Stimulated activated CD4-positive, alpha-beta T cell treated with anti-CD3 and anti-CD28 coated beads, Interleukin-2, amount 100 ng/mL, for 48 hours (primary cell): ENCODE data around the gene TMEM245.

ENCODE experiments used
- DNase-seq, 2 donors: peaks; one replicate each; pipeline ENCODE4 v3.0.0-alpha.2; 2020

TMEM245 gene

DNA sequence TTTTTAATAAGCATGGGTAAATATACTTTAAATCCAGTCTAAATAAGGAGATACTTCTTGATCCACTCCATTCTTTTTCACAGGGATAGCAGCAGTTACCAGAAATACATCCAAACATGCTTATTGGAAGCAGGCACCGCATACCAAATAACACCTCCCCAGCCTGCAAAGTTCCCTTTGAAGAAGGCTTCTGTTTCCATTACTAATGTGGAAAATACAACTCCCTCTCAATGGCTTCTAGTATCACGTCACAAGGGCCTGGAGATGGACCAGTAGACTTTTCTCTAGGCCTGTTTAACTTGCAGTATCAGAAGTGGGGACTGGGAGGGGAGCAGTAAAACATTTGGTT, 20.8 kb downstream of the TMEM245 start:
- DNase-seq, result no peak

GRCh38 chr9:109098171-109098959, 21.4 kb downstream of the TMEM245 start:
- no peak for DNase-seq

- DNase-seq, result no peak
These were observed 22.6 kb downstream of the TMEM245 start for GRCh38 chr9:109097146-109097545.

- DNase-seq, result no peak
These were observed 24.4 kb downstream of the TMEM245 start for GRCh38 chr9:109095321-109095720.

DNA sequence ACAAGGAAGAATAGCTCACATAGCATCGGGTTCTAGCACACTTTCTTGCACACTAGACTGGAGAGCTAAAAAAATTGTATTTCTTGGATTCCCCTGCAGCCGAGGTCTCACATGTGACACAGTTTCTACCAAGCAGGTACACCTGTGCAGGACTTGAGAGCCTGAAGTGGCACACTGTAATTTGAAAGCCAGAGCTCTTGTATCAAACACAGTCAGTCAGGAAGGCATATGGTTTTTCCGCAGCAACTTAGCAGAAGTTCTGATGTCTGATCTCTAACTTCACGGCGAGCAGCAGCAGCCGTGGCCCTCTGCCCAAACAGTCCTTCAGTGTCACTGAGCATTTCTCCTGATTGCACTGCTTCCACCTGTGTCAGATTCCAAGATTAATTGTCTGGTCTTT, 25.5 kb downstream of the TMEM245 start:
- no peak for DNase-seq

DNA sequence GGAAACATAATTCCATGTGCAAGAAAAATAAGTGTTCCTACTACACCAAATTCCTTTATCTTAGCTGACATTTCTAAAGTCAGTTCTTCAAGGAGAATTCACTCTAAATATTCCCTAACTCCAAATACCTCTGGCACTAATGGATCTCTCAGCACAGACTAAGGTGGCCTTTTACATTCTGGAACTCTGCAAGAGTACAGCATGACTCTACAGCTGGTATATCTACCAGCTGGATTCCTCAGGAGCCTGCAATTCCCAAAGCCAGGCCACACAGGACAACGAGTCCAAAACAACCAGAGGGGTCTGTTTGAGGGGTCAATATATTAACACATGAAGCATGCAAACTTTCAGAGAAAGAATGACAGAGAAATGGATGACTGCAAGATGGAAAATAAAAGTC, 27.2 kb downstream of the TMEM245 start:
- no peak for DNase-seq

DNA sequence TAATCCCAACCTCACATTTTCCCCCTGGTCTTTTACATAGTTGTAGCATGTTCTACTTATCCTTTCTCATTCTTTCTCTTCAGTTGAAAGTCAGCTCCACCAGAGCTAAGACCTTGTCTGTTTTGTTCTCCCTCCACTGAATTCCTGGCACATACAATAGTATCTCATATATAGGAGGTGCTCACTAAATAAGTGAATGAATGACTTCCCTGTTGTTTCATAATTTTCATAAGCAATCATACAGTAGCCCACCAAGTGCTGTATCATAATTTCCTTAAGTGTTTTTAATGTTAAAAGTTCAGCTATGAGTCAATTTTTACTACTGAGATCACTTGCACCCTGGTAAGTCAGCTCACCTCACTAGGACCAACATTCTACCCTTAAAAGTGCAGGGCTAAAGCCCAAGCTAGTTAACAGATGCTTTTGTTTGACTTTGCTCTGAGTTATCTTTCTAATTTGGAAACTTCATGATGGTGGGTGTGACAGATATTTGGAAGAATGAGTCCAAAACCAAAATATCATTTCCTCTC, 27.6 kb downstream of the TMEM245 start:
- DNase-seq, result no peak

GRCh38 chr9:109088221-109088620, 31.5 kb downstream of the TMEM245 start:
- DNase-seq, result no peak

GRCh38 chr9:109087795-109088194, 32.0 kb downstream of the TMEM245 start:
- DNase-seq, result no peak

DNA sequence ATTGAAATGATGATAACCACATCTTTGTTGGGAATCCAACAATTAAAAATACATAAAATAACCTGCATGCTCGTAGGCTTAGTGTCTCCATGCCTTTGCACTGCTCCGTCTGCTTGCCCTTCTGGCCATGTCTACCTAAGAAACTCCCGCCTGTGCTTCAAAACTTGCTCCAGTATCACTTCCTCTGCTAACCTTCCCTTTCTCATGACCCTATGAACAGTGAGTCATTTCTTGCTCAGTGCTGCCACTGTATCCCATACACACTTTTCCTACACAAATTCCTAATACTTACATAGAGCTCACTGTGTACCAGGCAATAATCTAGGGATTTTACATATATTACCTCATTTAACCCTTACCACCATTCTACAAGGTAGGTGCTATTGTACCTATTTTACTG, 33.5 kb downstream of the TMEM245 start:
- DNase-seq, result no peak

DNA sequence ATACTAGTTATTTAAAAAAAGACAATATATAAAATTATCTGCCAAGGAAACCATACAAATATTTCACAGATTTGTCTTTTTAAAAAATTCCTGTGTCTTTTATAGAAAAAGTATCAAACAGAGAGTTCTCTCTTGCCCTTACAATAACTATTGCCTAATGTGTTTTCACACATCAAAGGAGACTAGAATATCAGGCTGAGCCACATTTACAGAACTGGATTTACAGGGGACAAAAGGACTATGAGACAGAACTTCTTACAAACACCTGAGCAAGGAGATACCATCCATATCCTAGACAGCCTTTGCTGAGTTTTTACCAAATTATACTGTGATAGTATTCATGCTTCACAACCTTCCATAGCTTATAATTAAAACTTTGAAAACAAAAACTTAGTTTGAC, 34.2 kb downstream of the TMEM245 start:
- DNase-seq, result no peak

GRCh38 chr9:109083813-109084405, 35.8 kb downstream of the TMEM245 start:
- DNase-seq, result no peak

DNA sequence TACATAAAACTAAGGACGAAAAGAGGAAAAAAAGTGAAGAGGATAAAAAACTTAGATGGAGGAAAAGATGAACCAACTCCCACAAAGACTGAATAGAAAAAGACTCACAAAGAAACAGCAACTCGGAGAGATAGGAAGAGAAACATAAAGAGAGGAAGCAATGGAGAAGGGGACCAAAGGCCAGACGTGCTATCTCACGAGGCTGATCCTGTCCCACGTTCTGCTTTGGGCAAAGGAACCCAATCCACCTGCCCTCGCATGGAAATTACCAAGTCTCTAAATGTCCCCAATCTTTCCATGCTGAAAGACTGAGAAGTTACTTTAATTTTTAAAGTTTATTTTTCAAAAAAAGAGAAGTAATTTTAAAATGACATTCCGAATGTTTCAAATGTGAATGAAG, 36.6 kb downstream of the TMEM245 start:
- DNase-seq, result no peak

GRCh38 chr9:109082091-109082620, 37.6 kb downstream of the TMEM245 start:
- DNase-seq, result no peak

DNA sequence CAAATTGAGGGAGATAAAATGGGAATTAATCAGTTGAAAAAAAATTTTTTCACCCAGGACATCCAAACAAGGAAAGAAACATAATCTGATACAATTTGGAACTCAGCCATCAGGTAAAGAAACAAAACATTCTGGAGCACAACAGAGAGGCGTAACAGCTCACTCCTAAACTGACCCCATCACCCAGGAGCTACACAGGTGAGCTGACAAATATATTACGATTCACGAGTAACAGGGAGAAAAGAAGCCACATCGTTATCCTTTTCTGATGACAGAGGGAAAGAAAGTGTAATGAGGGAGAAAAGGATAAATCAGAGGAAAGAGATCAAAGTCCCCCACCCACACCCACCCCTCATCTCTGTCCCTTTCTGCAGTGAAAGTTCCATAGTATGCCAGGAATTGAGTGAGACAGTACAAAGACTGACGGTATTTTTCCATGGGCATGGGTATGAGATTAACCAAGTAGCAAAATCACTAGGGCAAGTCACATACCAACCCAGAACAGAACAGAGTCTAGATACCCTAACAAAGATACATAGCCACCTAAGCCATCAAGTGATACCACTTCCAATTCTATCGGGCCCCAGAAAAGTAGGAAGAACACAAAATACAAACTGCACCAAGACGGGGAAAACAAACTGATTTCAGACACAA, 45.4 kb downstream of the TMEM245 start:
- no peak for DNase-seq

DNA sequence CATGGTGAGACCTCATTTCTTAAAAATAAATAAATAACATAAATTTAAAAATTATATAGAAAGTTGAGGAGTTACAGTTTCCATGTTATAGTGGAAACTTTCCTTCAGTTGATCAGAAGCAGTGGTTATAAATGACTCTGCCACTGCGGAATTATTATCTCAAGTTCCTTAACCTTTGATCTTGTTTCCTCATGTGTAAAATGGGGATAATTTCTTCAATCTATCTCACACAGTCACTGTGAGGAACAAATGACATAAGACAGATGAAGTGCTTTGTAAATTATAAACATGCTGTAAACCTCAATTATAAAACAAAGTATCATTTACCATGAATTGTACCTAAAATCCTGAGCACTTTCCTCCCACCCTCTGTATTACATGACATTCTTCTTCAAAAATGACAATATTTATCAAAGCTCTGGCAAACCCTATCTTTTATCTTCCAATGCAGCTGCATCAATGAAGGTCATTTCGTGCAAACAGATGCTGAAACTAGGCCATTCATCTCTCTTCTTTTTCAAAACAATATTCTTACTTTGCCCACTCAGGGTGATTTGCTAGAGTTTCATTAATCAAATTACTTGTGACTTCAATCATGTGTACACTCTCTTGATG, 46.8 kb downstream of the TMEM245 start:
- DNase-seq, result no peak

- DNase-seq, result no peak
These were observed 47.5 kb downstream of the TMEM245 start for GRCh38 chr9:109072133-109072692.

DNA sequence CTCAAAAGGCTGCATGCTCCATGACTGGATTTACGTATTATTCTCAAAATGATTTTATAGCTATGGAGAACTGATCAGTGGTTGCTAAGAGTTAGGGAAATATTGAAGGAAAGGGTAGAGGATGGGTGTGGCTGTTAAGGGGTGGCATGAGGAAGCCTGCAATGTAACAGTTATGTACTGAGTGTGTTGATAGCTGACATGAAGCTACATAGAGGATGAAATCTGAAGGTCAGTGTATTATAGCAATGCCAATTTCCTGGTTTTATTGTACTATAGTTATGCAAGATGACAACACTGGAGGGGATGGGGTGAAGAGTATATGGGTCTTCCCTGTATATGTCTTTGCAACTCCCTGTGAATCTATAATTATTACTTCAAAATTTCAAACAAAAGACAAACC, 51.0 kb downstream of the TMEM245 start:
- no peak for DNase-seq

DNA sequence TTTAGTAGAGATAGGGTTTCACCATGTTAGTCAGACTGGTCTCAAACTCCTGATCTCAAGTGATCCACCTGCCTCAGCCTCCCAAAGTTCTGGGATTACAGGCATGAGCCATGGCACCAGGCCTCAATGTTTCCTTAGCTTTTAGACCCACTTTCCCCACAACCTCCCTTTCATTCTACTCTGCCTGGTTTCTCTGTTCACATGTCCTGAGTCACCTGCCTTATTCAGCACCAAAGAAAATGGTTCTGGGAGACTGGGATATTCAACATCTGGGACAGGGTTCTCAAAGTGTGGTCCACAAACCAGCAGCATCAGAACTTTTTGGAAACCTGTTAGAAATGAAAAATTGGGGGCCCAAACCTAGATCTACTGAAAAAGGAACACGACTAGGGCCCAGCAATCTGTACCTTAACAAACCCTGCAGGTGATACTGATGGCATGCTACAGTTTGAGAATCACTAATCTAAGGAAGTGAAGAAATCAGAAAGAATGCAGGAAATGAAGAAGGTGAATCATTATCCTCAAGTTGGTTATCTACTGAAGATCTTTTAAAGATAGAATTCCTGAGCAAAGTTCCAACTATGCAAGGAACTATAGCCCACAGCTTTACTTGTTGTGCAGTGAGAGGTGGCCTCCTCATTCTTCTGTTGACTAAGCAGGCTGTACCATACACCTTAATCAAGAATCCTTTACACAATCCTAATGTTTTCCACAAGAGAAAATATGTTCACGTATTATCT, 54.6 kb downstream of the TMEM245 start:
- no peak for DNase-seq

DNA sequence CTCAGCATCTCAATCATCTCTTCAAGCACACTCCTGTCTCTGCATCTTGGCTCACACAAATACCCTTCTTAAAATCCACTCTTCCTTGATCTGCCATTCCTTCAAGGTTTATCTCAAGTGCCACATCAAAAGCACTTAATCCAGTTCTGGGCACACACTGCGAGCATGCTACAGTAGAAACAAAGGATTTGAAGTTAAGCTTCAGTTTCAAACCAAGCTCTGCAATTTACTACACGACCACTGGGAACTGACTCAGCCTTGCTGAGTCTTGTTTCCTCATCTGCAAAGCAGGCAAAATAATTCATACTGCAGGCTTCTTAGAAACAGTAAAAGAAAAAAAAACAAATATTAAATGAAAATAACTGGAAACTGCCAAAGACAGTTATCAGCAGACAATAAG, 56.0 kb downstream of the TMEM245 start:
- no peak for DNase-seq

DNA sequence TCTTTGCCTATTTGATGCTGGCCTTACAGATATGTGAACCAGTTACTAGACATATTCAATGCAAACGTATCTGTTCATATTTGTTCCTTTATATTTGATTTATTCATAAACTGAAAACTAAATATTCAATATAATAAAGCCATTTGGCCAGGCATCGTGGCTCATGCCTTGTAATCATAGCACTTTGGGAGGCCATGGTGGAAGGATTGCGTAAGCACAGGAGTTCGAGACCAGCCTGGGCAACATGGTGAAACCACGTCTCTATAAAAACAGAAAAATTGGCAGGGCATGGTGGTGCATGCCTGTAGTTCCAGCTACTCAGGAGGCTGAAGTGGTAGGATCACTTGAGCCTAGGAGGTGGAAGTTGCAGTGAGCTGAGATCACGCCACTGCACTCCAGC, 57.2 kb downstream of the TMEM245 start:
- DNase-seq, result no peak

DNA sequence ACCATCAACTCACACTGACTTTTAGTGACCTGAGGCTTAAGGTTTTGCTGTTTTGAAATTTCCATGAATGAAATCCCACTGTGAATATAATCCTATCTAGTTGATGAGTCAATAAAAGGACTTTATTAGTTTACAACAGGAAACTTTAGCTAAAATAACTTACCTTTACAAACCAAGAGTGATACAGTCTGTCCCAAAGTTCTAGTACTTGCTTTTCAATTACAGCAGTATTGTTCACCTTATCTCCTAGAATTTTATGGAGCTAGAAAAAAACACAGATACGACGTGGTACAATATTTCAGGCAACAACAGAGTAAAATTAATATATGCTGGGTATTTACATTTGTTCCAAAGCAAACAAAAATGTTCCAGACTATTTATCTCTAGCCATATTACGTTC, 59.6 kb downstream of the TMEM245 start:
- no peak for DNase-seq
